GM21717 (cell line): ENCODE data around the gene ERGIC2.
"Not testable (repeated sequence)": the region's sequence is repeated elsewhere in the genome, so short reads cannot be mapped to it uniquely, and the experiment has no call there.

Experiments used
- ATAC-seq: cut with Tn5 transposase; IDR thresholded peaks from one replicate; pipeline ENCODE4 v1.9.1; 2021; ENCODE audit warnings: mild to moderate bottlenecking, moderate library complexity; ENCODE audit not compliant: unreplicated experiment

ERGIC2 gene

GRCh38 chr12:29306266-29306665 is 74.7 kb downstream of the ERGIC2 start:
- ATAC-seq: no peak

GRCh38 chr12:29304388-29304787 is 76.6 kb downstream of the ERGIC2 start:
- no peak for ATAC-seq

GRCh38 chr12:29301114-29301513 is 79.9 kb downstream of the ERGIC2 start:
- ATAC-seq: no peak

GRCh38 chr12:29299633-29300032 is 81.3 kb downstream of the ERGIC2 start:
- ATAC-seq: no peak

GRCh38 chr12:29291226-29291625 is 89.7 kb downstream of the ERGIC2 start:
- no peak for ATAC-seq

- not testable (repeated sequence) for ATAC-seq
Measured at GRCh38 chr12:29290475-29290874, 90.5 kb downstream of the ERGIC2 start.

GRCh38 chr12:29288031-29288430 is 92.9 kb downstream of the ERGIC2 start:
- no peak for ATAC-seq

- ATAC-seq: no peak
Measured at GRCh38 chr12:29287622-29288021, 93.3 kb downstream of the ERGIC2 start.
